Fibroblast of skin of back (primary cell): ENCODE measurements around the gene CRTC1.

Experiments
- DNase-seq: peaks from one replicate; pipeline ENCODE4 v3.0.0-alpha.2; 2013

The CRTC1 gene

GRCh38 chr19:18750295-18750970 is 67.0 kb downstream of the CRTC1 start:
- DNase-seq = no peak

GRCh38 chr19:18751571-18751970 is 68.1 kb downstream of the CRTC1 start:
- DNase-seq = no peak

GRCh38 chr19:18754501-18754900 is 71.0 kb downstream of the CRTC1 start:
- no peak for DNase-seq

GRCh38 chr19:18756896-18757295 is 73.4 kb downstream of the CRTC1 start:
- no peak for DNase-seq

GRCh38 chr19:18759304-18759994 is 76.0 kb downstream of the CRTC1 start:
- DNase-seq = no peak

- no peak for DNase-seq
Measured at GRCh38 chr19:18759995-18760426, 76.5 kb downstream of the CRTC1 start.

- no peak for DNase-seq
Measured at GRCh38 chr19:18760440-18761383, 77.2 kb downstream of the CRTC1 start.

- DNase-seq = no peak
Measured at GRCh38 chr19:18761531-18762110, 78.1 kb downstream of the CRTC1 start.

- peak; percentile 11 for DNase-seq
Measured at GRCh38 chr19:18762125-18763023, 78.9 kb downstream of the CRTC1 start.

- DNase-seq = peak; percentile 59
Measured at GRCh38 chr19:18763674-18764590, 80.5 kb downstream of the CRTC1 start.

GRCh38 chr19:18764591-18765051 is 81.1 kb downstream of the CRTC1 start:
- peak; percentile 54 for DNase-seq

GRCh38 chr19:18765224-18765623 is 81.7 kb downstream of the CRTC1 start:
- DNase-seq = no peak

GRCh38 chr19:18768046-18768771 is 84.7 kb downstream of the CRTC1 start:
- no peak for DNase-seq

GRCh38 chr19:18768997-18769891 is 85.8 kb downstream of the CRTC1 start:
- DNase-seq = no peak

GRCh38 chr19:18769989-18770528 is 86.6 kb downstream of the CRTC1 start:
- DNase-seq = no peak

GRCh38 chr19:18770663-18771327 is 87.3 kb downstream of the CRTC1 start:
- no peak for DNase-seq
